Activated T-cell treated with anti-CD3 and anti-CD28 coated beads for 1 hour (primary cell): ENCODE results near the gene TCEAL4.
"Not testable (repeated sequence)": the region's sequence is repeated elsewhere in the genome, so short reads cannot be mapped to it uniquely, and the experiment has no call there.

ENCODE experiments used
- DNase-seq: peaks from one replicate; pipeline ENCODE4 v3.0.0-alpha.2; 2020; ENCODE audit warnings: low read depth

TCEAL4 gene

GRCh38 chrX:103592295-103592694, 7.0 kb downstream of the TCEAL4 start:
- DNase-seq = not testable (repeated sequence)

DNA sequence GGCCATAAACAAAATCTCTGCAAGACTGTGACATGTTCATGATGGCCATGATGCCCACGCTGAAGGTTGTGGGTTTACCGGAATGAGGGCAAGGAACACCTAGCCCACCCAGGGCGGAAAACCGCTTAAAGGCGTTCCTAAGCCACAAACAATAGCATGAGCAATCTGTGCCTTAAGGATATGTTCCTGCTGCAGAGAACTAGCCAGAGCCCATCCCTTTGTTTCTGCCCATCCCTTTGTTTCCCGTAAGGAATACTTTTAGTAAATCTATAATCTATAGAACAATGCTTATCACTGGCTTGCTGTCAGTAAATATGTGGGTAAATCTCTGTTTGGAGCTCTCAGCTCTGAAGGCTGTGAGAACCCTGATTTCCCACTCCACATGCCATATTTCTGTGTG, 9.9 kb downstream of the TCEAL4 start:
- not testable (repeated sequence) for DNase-seq

DNA sequence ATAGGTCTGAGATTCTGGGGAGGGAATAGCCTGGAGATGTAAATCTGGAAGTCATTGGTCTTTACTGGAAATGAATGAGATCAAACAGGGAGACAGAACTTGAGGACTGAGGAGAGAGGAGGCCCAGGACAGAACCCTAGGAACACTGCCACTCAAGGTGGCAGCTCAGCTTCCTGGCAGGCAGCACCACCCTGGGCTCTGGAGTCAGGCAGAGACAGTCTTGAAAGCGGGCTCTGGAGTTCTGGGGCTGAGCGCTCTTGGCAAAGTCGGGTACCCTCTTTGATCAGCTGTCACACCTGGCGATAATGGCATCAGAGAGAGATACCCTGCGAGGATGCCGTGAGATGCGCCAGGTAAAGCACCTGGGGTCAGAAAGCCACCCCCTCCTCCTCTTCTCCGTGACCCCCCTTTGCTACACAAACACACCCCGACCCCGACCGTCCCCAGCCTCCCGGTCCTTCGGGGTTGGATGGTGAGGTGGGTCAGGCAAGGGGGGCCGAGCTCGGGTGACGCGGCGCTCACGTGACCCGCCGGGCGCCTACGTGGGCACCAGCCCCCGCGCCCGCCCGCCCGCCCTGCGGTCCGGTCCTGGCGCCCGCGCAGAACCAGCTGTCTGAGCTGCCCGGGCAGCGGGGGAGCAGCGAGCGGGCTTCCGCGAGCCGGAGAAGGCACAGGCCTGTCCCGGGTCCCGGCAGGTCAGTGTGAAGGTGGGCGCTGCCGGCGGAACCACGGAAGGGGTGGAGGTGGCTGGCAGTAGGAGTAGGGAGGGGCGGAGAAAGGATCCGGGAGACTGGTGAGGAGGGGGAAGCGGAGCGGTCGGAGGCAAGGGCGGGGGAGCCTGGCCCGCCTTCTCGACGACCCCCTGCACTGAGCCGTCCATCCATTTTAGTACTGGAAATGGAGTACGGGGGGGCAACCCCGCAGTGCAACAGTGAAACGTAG, 22.3 kb downstream of the TCEAL4 start, which contains the start of gene TCEAL3:
Gene TCEAL3, plus strand, starts transcription at position 600 of the 942 bp plus-strand sequence. CDS start 1,102 bp downstream, outside the sequence.
- peak; percentile 6 for DNase-seq

DNA sequence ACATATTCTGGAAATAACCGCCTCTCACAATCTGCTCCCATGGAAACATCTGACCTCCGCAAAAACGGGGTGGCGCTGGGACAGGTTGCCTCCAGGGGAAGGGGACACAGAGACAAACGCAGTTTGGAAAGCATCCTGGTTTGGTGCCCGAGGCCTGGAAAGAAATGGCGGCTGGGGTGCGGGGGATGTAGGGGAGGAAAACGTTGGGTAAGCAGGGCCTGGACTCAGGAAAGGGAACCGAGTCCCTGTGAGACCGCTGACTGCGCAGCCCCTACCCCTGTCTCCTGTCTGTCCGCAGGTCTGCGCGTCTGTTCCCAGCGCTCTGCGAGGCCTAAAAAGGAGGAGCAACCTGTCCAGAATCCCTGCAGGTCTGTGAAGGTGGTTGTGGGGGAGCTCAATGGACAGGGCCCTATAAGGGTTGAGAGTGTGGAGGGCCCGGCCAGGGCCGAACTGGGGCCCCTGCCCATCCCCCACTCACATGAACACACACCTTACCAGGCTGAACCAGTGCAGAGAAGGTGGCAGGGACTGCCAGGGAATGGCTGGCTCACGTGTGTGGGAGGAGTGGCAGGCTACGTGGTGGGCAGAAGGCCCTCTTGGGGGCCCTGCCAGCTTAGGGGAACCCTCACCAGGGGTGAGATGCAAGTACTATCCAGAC, 23.1 kb downstream of the TCEAL4 start:
- no peak for DNase-seq

DNA sequence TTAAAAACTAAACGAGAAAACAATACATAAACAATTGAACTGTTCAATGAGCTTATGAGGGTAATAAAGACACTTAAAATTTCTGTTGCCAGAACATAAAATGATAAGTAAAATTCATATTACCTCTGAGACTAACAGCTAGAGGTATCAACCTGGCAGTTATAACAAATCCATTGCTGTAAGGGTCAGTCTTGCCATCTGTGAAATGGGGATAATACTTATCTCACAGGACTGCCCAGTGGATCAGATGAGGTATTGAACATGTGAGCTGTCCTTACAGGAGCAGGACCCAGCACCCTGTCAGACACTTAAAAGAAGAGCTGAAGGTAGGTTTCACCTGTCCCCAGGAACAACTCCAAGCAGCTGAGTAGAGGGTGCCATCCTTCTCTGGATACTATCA, 25.0 kb downstream of the TCEAL4 start:
- no peak for DNase-seq

GRCh38 chrX:103613362-103613890, 28.1 kb downstream of the TCEAL4 start:
- DNase-seq = no peak

- no peak for DNase-seq
These were observed 29.7 kb downstream of the TCEAL4 start for GRCh38 chrX:103614999-103615398.

DNA sequence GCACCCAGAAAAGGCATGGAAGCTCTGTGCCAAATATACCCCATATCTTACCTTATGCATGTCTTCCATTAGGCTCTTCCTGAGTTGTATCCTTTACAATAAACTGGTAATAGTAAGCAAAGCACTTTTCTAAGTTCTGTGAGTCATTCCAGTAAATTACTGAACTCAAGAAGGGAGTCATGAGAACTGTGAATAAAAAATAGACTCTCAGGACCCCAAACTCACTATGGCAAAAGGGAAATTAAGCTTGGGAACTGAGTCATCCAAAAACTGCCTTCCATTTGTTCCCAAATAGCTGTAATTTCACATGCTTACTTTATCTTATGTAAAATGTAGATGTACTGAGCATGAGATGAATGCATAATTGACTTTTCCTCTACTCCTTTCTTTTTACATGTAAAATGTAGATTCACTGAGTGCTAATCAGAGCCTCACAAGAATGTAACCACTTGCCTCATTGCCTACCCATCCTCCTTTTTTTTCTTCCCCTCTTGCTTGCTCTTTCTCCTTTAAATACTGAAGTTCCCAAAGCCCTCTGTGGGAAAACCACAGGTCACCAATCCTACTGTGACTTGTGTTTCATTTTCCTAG, 30.6 kb downstream of the TCEAL4 start:
- DNase-seq = no peak

GRCh38 chrX:103616676-103617186, 31.4 kb downstream of the TCEAL4 start:
- no peak for DNase-seq

DNA sequence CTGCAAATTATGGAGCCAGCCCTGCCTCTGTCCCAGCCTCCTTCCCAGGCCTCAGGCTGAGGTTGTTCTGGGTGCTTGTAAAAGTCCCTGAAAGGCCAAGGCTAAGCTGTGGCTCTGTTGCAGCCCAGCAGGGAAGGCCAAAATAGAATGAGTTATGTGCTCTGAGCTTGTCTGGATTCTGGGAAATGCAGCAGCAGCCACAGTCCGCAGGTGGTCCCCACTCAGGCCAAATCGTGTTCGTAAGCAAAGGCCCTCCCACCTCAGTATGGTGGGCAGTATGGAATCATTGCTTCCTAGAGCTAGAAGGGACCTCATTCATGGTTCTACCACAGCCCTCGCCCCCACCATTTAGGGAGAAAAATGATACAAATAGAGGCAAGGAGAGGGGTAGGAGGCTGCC, 38.8 kb downstream of the TCEAL4 start:
- DNase-seq = no peak

- DNase-seq = no peak
These were observed 41.5 kb downstream of the TCEAL4 start for GRCh38 chrX:103626855-103627254.

DNA sequence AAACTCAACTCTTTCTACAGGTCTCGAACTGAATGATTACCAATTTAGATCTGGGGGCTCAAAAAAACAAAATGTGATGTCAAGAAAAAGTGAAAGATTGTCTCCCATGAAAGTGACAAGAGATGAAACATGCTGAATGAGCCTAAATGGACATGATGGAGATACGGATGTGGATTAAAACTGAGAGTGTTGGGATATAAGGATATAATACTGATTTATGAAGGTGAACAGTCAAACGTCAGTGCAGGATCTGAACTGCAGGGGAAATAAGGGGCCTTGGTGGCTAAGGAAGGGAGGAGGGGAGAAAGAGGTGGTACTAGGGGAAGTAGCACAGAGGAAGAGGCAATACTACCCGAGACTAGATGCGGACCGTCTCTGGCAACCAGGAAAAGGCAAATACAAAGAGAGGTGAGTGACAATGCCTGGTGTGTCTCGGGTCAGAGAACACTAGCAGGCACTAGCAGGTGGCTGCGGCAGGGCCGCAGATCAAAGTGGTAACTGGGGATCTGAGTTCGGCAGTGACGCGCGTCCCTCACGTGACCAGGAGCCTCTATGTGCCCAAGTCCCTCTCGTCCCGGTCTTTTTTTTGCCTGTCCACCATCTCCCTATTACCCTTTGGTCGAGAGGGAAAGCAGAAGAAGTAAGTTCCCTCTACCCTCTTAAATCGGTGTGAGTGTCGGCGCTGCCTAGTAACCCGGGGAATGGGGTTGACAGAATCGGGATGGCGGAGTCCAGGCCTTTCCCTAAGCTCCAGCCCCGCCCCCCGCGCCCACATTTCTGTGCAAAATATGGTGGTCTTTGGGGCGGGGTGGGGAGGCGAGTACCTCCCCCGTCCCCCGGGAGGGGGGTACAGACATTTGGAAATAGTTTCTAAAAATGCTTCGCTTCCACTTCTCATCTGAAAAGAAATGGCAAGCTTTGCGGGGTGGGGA, 43.3 kb downstream of the TCEAL4 start, which contains the start of gene TCEAL1:
Gene TCEAL1, plus strand, starts transcription at position 590 of the 932 bp plus-strand sequence. CDS start 942 bp downstream, outside the sequence.
- peak; percentile 1 for DNase-seq

GRCh38 chrX:103629318-103630170, 44.2 kb downstream of the TCEAL4 start:
- peak; percentile 0 for DNase-seq

GRCh38 chrX:103630171-103630511, 44.8 kb downstream of the TCEAL4 start:
- no peak for DNase-seq

DNA sequence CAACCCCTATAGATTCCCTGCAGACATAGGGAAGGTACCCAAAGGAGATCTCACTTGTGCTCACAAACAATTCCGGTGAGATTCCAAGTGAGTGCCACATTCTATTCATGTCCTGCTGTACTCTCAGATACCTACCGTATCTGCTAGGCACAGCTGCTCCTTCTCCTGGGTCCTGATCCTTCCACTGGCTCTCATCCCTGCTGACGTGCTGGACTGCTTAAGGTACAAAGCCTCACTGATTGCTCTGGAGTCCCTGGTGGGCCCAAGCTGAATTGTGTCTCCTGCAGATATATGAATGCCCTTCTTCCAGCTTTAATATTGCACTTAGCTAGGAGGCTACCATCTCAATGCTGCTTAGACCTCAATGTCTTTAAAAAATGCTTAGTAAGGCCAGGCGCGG, 45.8 kb downstream of the TCEAL4 start:
- DNase-seq = no peak

GRCh38 chrX:103635436-103635835, 50.1 kb downstream of the TCEAL4 start:
- DNase-seq = no peak
